Liver (tissue), 9 donors: ENCODE results near the gene CERT1. TPM values are rescaled to one million over a fixed set of nuclear protein-coding genes. Genes with fewer than 3 reads are reported as not detected.

Source experiments
- DNase-seq: peaks from one replicate; pipeline ENCODE4 v3.0.0-alpha.2; 2017; ENCODE audit warnings: low spot score
- H3K27ac ChIP-seq, 2 donors: one replicate each; pipeline ENCODE4 v1.7.0; 2013; ENCODE audit warnings: inconsistent platforms in 2 of 2, low read length in 2 of 2, control low read depth in 1 of 2, low read depth in 1 of 2, mild to moderate bottlenecking in 1 of 2
- H3K27me3 ChIP-seq, 4 donors: one replicate each; pipeline versions ENCODE4 v1.6.1 to v1.7.0; 2013; ENCODE audit warnings: low read length in 3 of 4, inconsistent platforms in 1 of 4, mild to moderate bottlenecking in 1 of 4, moderate library complexity in 1 of 4; ENCODE audit not compliant: control insufficient read depth in 4 of 4, insufficient read depth in 4 of 4
- H3K36me3 ChIP-seq, 4 donors: one replicate each; pipeline versions ENCODE4 v1.6.1 to v1.7.0; 2013; ENCODE audit warnings: low read length in 3 of 4, mild to moderate bottlenecking in 3 of 4, low read depth in 1 of 4, moderate library complexity in 1 of 4; ENCODE audit not compliant: control insufficient read depth in 4 of 4, insufficient read depth in 3 of 4
- H3K4me1 ChIP-seq, 4 donors: one replicate each; pipeline versions ENCODE4 v1.6.1 to v1.7.0; 2013; ENCODE audit warnings: low read length in 3 of 4, mild to moderate bottlenecking in 3 of 4, moderate library complexity in 1 of 4; ENCODE audit not compliant: control insufficient read depth in 4 of 4, insufficient read depth in 4 of 4
- H3K4me3 ChIP-seq, 3 donors: one replicate each; pipeline versions ENCODE4 v1.6.1 to v1.7.0; 2013; ENCODE audit warnings: low read length in 3 of 3, control low read depth in 1 of 3, low read depth in 1 of 3, mild to moderate bottlenecking in 1 of 3
- H3K9ac ChIP-seq, 2 donors: one replicate each; pipeline ENCODE4 v1.7.0; 2013; ENCODE audit warnings: low read length in 2 of 2, mild to moderate bottlenecking in 2 of 2, moderate library complexity in 2 of 2, control low read depth in 1 of 2, low read depth in 1 of 2
- H3K9me3 ChIP-seq, 4 donors: one replicate each; pipeline versions ENCODE4 v1.6.1 to v1.7.0; 2013; ENCODE audit warnings: low read length in 3 of 4; ENCODE audit not compliant: control insufficient read depth in 4 of 4
- ATF3 ChIP-seq: IDR thresholded peaks from 2 replicates; pipeline ENCODE4 v1.6.1; 2016; ENCODE audit warnings: antibody characterized with exemption
- EGR1 ChIP-seq, 2 donors: IDR thresholded peaks; 2 replicates each; pipeline ENCODE4 v1.6.1; 2016 to 2018; ENCODE audit warnings: antibody characterized with exemption in 2 of 2, low read depth in 2 of 2
- FOXA1 ChIP-seq: IDR thresholded peaks from 2 replicates; pipeline ENCODE4 v1.6.1; 2016; ENCODE audit warnings: antibody characterized with exemption
- FOXA2 ChIP-seq: IDR thresholded peaks from 2 replicates; pipeline ENCODE4 v1.6.1; 2016; ENCODE audit warnings: antibody characterized with exemption
- GABPA ChIP-seq, 2 donors: IDR thresholded peaks in 1 of 2; conservative IDR thresholded peaks in 1 of 2; 2 replicates each; pipeline ENCODE4 v1.6.1; 2016; ENCODE audit warnings: antibody characterized with exemption in 2 of 2, mild to moderate bottlenecking in 1 of 2, moderate library complexity in 1 of 2
- HNF4A ChIP-seq, 2 donors: conservative IDR thresholded peaks; 2 replicates each; pipeline ENCODE4 v1.6.1; 2016; ENCODE audit warnings: antibody characterized with exemption in 2 of 2, mild to moderate bottlenecking in 2 of 2
- HNF4G ChIP-seq: IDR thresholded peaks from 2 replicates; pipeline ENCODE4 v1.6.1; 2016; ENCODE audit warnings: antibody characterized with exemption
- JUND ChIP-seq, 2 donors: IDR thresholded peaks; 2 replicates each; pipeline ENCODE4 v1.6.1; 2016; ENCODE audit warnings: antibody characterized with exemption in 2 of 2
- MAX ChIP-seq: IDR thresholded peaks from 2 replicates; pipeline ENCODE4 v1.6.1; 2016; ENCODE audit warnings: antibody characterized with exemption
- NR2F2 ChIP-seq: IDR thresholded peaks from 2 replicates; pipeline ENCODE4 v1.6.1; 2016; ENCODE audit warnings: antibody characterized with exemption
- RAD21 ChIP-seq, 2 donors: IDR thresholded peaks; 2 replicates each; pipeline ENCODE4 v1.6.1; 2016; ENCODE audit warnings: antibody characterized with exemption in 2 of 2, mild to moderate bottlenecking in 2 of 2
- RXRA ChIP-seq, 2 donors: IDR thresholded peaks; 2 replicates each; pipeline ENCODE4 v1.6.1; 2017 to 2018; ENCODE audit warnings: antibody characterized with exemption in 2 of 2, mild to moderate bottlenecking in 1 of 2
- SP1 ChIP-seq: IDR thresholded peaks from 2 replicates; pipeline ENCODE4 v1.6.1; 2018; ENCODE audit warnings: antibody characterized with exemption, mild to moderate bottlenecking
- TAF1 ChIP-seq: conservative IDR thresholded peaks from 2 replicates; pipeline ENCODE4 v1.6.1; 2016; ENCODE audit warnings: antibody characterized with exemption, mild to moderate bottlenecking
- YY1 ChIP-seq: IDR thresholded peaks from 2 replicates; pipeline ENCODE4 v1.6.1; 2016; ENCODE audit warnings: antibody characterized with exemption, mild to moderate bottlenecking
- WGBS: extraction: QIAGEN DNeasy Blood & Tissue Kit; methylation state at CpG from one replicate; pipeline ENCODE4 v1.1.7; 2013; 5-methylcytosine and 5-hydroxymethylcytosine counted together
- polyA plus RNA-seq, 2 donors: library from polyadenylated mRNA; stranded (reverse) in 1 of 2; unstranded in 1 of 2; fragments of 200-250 nt in 1 of 2; fragments of >200 nt in 1 of 2; fragmentation: Nextera tagmentation in 1 of 2; extraction: Ambion mirVana in 1 of 2; gene quantifications; one replicate each; pipeline versions ENCODE4 v1.2.1 to v1.2.3, GENCODE V29; 2013 to 2015
- total RNA-seq, 2 donors: library from RNA; depleted of rRNA; stranded (reverse); fragments of >200 nt; gene quantifications; one replicate each; pipeline ENCODE4 v1.2.3, GENCODE V29; 2014
- TF ChIP-seq, protein P1 (sequence below): IDR thresholded peaks from 2 replicates; pipeline ENCODE4 v1.6.1; 2016; ENCODE audit warnings: antibody characterized with exemption, mild to moderate bottlenecking
- TF ChIP-seq, protein P2 (sequence below): fragments of 150-350 bp; IDR thresholded peaks from 2 replicates; pipeline ENCODE4 v1.5.1; 2017; ENCODE audit warnings: improper control_type of control experiment, low read depth, low read length; ENCODE audit not compliant: missing input control
- TF ChIP-seq, protein P3 (sequence below): IDR thresholded peaks from 2 replicates; pipeline ENCODE4 v1.6.1; 2016; ENCODE audit warnings: antibody characterized with exemption
- donor health status: healthy.
- donor health status: healthy.
- donor health status: healthy.
- donor health status: healthy.
- donor health status: healthy.

CERT1 gene
- total and polyA plus RNA-seq, 4 donors: 11.4 to 25.1 (median 16.8) TPM

GRCh38 chr5:75438722-75439121 lies 72.7 kb downstream of the CERT1 start:
- no peaks in the 10 kb centered on the region for H3K9me3 ChIP-seq
- no peak overlapping the region for H3K4me3 ChIP-seq
- TF ChIP-seq, protein P1, sequence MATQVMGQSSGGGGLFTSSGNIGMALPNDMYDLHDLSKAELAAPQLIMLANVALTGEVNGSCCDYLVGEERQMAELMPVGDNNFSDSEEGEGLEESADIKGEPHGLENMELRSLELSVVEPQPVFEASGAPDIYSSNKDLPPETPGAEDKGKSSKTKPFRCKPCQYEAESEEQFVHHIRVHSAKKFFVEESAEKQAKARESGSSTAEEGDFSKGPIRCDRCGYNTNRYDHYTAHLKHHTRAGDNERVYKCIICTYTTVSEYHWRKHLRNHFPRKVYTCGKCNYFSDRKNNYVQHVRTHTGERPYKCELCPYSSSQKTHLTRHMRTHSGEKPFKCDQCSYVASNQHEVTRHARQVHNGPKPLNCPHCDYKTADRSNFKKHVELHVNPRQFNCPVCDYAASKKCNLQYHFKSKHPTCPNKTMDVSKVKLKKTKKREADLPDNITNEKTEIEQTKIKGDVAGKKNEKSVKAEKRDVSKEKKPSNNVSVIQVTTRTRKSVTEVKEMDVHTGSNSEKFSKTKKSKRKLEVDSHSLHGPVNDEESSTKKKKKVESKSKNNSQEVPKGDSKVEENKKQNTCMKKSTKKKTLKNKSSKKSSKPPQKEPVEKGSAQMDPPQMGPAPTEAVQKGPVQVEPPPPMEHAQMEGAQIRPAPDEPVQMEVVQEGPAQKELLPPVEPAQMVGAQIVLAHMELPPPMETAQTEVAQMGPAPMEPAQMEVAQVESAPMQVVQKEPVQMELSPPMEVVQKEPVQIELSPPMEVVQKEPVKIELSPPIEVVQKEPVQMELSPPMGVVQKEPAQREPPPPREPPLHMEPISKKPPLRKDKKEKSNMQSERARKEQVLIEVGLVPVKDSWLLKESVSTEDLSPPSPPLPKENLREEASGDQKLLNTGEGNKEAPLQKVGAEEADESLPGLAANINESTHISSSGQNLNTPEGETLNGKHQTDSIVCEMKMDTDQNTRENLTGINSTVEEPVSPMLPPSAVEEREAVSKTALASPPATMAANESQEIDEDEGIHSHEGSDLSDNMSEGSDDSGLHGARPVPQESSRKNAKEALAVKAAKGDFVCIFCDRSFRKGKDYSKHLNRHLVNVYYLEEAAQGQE: no peak
- TF ChIP-seq HNF4A (conservative IDR thresholded peaks at IDR 0.05): peak in 1 of 2 donors; percentile 8
- TF ChIP-seq, protein P2, sequence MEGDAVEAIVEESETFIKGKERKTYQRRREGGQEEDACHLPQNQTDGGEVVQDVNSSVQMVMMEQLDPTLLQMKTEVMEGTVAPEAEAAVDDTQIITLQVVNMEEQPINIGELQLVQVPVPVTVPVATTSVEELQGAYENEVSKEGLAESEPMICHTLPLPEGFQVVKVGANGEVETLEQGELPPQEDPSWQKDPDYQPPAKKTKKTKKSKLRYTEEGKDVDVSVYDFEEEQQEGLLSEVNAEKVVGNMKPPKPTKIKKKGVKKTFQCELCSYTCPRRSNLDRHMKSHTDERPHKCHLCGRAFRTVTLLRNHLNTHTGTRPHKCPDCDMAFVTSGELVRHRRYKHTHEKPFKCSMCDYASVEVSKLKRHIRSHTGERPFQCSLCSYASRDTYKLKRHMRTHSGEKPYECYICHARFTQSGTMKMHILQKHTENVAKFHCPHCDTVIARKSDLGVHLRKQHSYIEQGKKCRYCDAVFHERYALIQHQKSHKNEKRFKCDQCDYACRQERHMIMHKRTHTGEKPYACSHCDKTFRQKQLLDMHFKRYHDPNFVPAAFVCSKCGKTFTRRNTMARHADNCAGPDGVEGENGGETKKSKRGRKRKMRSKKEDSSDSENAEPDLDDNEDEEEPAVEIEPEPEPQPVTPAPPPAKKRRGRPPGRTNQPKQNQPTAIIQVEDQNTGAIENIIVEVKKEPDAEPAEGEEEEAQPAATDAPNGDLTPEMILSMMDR: no peak
- no peak for TF ChIP-seq FOXA1
- H3K36me3 ChIP-seq: peaks cover 0 to 3% (median 0%) of the 10 kb centered on the region in 4 donors
- no peak overlapping the region for H3K9ac ChIP-seq
- WGBS: 71% methylated on average over 2 of the region's 2 CpGs
- no peak for DNase-seq
- no peak overlapping the region for H3K27ac ChIP-seq
- no peaks in the 10 kb centered on the region for H3K27me3 ChIP-seq
- H3K4me1 ChIP-seq: peaks cover 0 to 7% (median 0%) of the 10 kb centered on the region in 4 donors

- Histone ChIP-seq H3K4me1 (peaks cover 0 to 7% (median 0%) of the 10 kb centered on the region in 4 donors), H3K36me3 (no peaks in the 10 kb centered on the region), H3K9me3 (no peaks in the 10 kb centered on the region), H3K9ac (no peak overlapping the region), H3K27me3 (no peaks in the 10 kb centered on the region), H3K4me3 (no peak overlapping the region), H3K27ac (no peak overlapping the region)
- TF ChIP-seq FOXA1: no peak
- TF ChIP-seq ATF3: no peak
- TF ChIP-seq TAF1: no peak
- no peak for TF ChIP-seq HNF4A (conservative IDR thresholded peaks at IDR 0.05)
- no peak for TF ChIP-seq RXRA (IDR thresholded peaks at IDR 0.05)
- TF ChIP-seq MAX: no peak
- no peak for TF ChIP-seq YY1
- no peak for TF ChIP-seq GABPA (IDR thresholded peaks at IDR 0.05 in 1 of 2, conservative IDR thresholded peaks at IDR 0.05 in 1 of 2)
- TF ChIP-seq FOXA2: no peak
- no peak for DNase-seq
Measured at GRCh38 chr5:75435096-75435495, 76.3 kb downstream of the CERT1 start.

- 85% methylated on average over 3 of the region's 3 CpGs for WGBS
- Histone ChIP-seq H3K36me3 (no peaks in the 10 kb centered on the region), H3K27me3 (no peaks in the 10 kb centered on the region), H3K9me3 (no peaks in the 10 kb centered on the region), H3K4me1 (peaks cover 0 to 3% (median 1%) of the 10 kb centered on the region in 4 donors), H3K9ac (no peak overlapping the region), H3K27ac (no peak overlapping the region), H3K4me3 (no peak overlapping the region)
- no peak for DNase-seq
- TF ChIP-seq RXRA (IDR thresholded peaks at IDR 0.05) (no peak), GABPA (IDR thresholded peaks at IDR 0.05 in 1 of 2, conservative IDR thresholded peaks at IDR 0.05 in 1 of 2) (no peak), RAD21 (IDR thresholded peaks at IDR 0.05) (no peak), FOXA1 (no peak), NR2F2 (no peak), HNF4G (no peak), YY1 (no peak), EGR1 (IDR thresholded peaks at IDR 0.05; ENCODE audit: low read depth in 2 of 2) (no peak), JUND (IDR thresholded peaks at IDR 0.05) (no peak), HNF4A (conservative IDR thresholded peaks at IDR 0.05) (no peak), TAF1 (no peak), SP1 (no peak), ATF3 (no peak), MAX (no peak)
- TF ChIP-seq, protein P3, sequence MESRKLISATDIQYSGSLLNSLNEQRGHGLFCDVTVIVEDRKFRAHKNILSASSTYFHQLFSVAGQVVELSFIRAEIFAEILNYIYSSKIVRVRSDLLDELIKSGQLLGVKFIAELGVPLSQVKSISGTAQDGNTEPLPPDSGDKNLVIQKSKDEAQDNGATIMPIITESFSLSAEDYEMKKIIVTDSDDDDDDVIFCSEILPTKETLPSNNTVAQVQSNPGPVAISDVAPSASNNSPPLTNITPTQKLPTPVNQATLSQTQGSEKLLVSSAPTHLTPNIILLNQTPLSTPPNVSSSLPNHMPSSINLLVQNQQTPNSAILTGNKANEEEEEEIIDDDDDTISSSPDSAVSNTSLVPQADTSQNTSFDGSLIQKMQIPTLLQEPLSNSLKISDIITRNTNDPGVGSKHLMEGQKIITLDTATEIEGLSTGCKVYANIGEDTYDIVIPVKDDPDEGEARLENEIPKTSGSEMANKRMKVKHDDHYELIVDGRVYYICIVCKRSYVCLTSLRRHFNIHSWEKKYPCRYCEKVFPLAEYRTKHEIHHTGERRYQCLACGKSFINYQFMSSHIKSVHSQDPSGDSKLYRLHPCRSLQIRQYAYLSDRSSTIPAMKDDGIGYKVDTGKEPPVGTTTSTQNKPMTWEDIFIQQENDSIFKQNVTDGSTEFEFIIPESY: no peak
Measured at GRCh38 chr5:75433814-75434506, 77.5 kb downstream of the CERT1 start.
